ENCODE measurements around the gene TRPM7.

DNA sequence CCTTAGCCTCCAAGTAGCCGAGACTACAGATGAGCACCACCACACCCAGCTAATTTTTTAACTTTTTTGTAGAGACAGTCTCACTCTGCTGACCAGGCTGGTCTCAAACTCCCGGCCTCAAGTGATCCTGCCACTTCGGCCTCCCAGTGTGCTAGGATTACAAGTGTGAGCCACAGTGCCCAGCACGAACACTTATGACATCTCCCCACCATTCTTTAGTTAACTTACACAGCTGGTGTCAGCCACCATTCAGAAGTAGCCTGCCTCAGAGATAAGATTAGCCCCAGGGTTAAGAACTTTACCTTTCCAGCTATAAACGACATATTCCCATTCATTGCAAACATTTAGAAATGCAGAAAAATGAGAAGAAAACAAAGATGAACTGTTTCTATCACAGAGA is 58.2 kb downstream of the TRPM7 start:
- TF ChIP-seq SNRNP70 (optimal IDR thresholded peaks at IDR 0.05; ENCODE audit: low read depth, low read length) (no peak), MYBL2 (IDR thresholded peaks at IDR 0.05; ENCODE audit: low read depth) (no peak), MYBL2 (CRISPR knock-in tag; IDR thresholded peaks at IDR 0.05; ENCODE audit: borderline replicate concordance) (no peak), ZNF384 (IDR thresholded peaks at IDR 0.05; ENCODE audit: low read depth, low read length) (no peak), ETS2 (tag; IDR thresholded peaks at IDR 0.05; ENCODE audit: borderline replicate concordance, poor library complexity, severe bottlenecking) (no peak), NELFE (IDR thresholded peaks at IDR 0.05; ENCODE audit: insufficient read depth, insufficient read length) (no peak), SIN3A (IDR thresholded peaks at IDR 0.05; ENCODE audit: borderline replicate concordance in 2 of 2, control insufficient read depth in 1 of 2, low read depth in 2 of 2, low read length in 2 of 2) (no peak), SMAD4 (CRISPR knock-in tag; conservative IDR thresholded peaks at IDR 0.05) (no peak), SRSF1 (IDR thresholded peaks at IDR 0.05; ENCODE audit: low read depth, low read length) (no peak), ZNF274 (IDR thresholded peaks at IDR 0.05; ENCODE audit: borderline replicate concordance, low read depth, low read length) (no peak), CREB1 (IDR thresholded peaks at IDR 0.05) (no peak), CREB1 (CRISPR knock-in tag; IDR thresholded peaks at IDR 0.05) (no peak)
- TF ChIP-seq, protein P1, sequence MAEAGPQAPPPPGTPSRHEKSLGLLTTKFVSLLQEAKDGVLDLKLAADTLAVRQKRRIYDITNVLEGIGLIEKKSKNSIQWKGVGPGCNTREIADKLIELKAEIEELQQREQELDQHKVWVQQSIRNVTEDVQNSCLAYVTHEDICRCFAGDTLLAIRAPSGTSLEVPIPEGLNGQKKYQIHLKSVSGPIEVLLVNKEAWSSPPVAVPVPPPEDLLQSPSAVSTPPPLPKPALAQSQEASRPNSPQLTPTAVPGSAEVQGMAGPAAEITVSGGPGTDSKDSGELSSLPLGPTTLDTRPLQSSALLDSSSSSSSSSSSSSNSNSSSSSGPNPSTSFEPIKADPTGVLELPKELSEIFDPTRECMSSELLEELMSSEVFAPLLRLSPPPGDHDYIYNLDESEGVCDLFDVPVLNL (CRISPR knock-in tag; IDR thresholded peaks at IDR 0.05; ENCODE audit: low read depth) = no peak
- TF ChIP-seq, protein P2, sequence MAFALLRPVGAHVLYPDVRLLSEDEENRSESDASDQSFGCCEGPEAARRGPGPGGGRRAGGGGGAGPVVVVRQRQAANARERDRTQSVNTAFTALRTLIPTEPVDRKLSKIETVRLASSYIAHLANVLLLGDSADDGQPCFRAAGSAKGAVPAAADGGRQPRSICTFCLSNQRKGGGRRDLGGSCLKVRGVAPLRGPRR (CRISPR knock-in tag; IDR thresholded peaks at IDR 0.05) = no peak
- TF ChIP-seq, protein P3, sequence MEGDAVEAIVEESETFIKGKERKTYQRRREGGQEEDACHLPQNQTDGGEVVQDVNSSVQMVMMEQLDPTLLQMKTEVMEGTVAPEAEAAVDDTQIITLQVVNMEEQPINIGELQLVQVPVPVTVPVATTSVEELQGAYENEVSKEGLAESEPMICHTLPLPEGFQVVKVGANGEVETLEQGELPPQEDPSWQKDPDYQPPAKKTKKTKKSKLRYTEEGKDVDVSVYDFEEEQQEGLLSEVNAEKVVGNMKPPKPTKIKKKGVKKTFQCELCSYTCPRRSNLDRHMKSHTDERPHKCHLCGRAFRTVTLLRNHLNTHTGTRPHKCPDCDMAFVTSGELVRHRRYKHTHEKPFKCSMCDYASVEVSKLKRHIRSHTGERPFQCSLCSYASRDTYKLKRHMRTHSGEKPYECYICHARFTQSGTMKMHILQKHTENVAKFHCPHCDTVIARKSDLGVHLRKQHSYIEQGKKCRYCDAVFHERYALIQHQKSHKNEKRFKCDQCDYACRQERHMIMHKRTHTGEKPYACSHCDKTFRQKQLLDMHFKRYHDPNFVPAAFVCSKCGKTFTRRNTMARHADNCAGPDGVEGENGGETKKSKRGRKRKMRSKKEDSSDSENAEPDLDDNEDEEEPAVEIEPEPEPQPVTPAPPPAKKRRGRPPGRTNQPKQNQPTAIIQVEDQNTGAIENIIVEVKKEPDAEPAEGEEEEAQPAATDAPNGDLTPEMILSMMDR (IDR thresholded peaks at IDR 0.05 in 2 of 3, conservative IDR thresholded peaks at IDR 0.05 in 1 of 3; ENCODE audit: insufficient read depth in 2 of 3, low read depth in 1 of 3, low read length in 3 of 3) = no peak
